Naive thymus-derived CD8-positive, alpha-beta T cell (primary cell): ENCODE results near the gene WRAP73. TPM values are rescaled to one million over a fixed set of nuclear protein-coding genes. Genes with fewer than 3 reads are reported as not detected.
"Not testable (repeated sequence)": the region's sequence is repeated elsewhere in the genome, so short reads cannot be mapped to it uniquely, and the experiment has no call there.

Experiments
- ATAC-seq, 2 donors: fragments of 150-1000 bp; cut with Tn5 transposase in 1 of 2; sonication (Bioruptor Pico), chemical (Tn5 transposase) in 1 of 2; 1 replicate in 1 of 2; 2 replicates in 1 of 2; pipeline ENCODE4 v1.10.0; 2021; ENCODE audit warnings: mild to moderate bottlenecking in 2 of 2, moderate library complexity in 2 of 2
- POLR2A ChIA-PET: fragments of 350-600 bp; sonication (Branson Sonifier 250); formaldehyde crosslinking; loops from one replicate; lab custom pipeline; 2021; ENCODE audit warnings: antibody characterized with exemption; lab: Charles Lee
- DNase-seq, 10 donors: peaks; one replicate each; pipeline versions ENCODE4 v3.0.0 to v3.0.0-alpha.2; 2020 to 2022
- H3K27ac Mint-ChIP-seq, 10 donors: one replicate each; pipeline ENCODE4 v1.8.0; 2020 to 2022; ENCODE audit warnings: mild to moderate bottlenecking in 10 of 10, mixed read lengths in 10 of 10, moderate library complexity in 4 of 10, inconsistent platforms in 1 of 10
- H3K27me3 Mint-ChIP-seq, 5 donors: one replicate each; pipeline ENCODE4 v1.8.0; 2021 to 2022; ENCODE audit warnings: mixed read lengths in 5 of 5
- H3K36me3 Mint-ChIP-seq, 3 donors: one replicate each; pipeline ENCODE4 v1.8.0; 2020 to 2022; ENCODE audit warnings: mixed read lengths in 3 of 3, mild to moderate bottlenecking in 2 of 3, inconsistent platforms in 1 of 3
- H3K4me1 Mint-ChIP-seq, 4 donors: one replicate each; pipeline ENCODE4 v1.8.0; 2021 to 2022; ENCODE audit warnings: mixed read lengths in 4 of 4
- H3K4me3 Mint-ChIP-seq, 10 donors: one replicate each; pipeline ENCODE4 v1.8.0; 2020 to 2022; ENCODE audit warnings: mild to moderate bottlenecking in 10 of 10, mixed read lengths in 10 of 10, moderate library complexity in 6 of 10, inconsistent platforms in 1 of 10
- H3K9me3 Mint-ChIP-seq, 9 donors: one replicate each; pipeline ENCODE4 v1.8.0; 2020 to 2022; ENCODE audit warnings: mixed read lengths in 9 of 9, mild to moderate bottlenecking in 3 of 9, inconsistent platforms in 1 of 9, moderate library complexity in 1 of 9
- polyA plus RNA-seq, 3 donors: library from polyadenylated mRNA; unstranded; fragments of 300-500 nt; fragmentation: Illumina TruSeq; gene quantifications; one replicate each; pipeline ENCODE4 v1.2.3, GENCODE V29; 2021
- total RNA-seq, 8 experiments: library from RNA in 2 of 8; stranded (reverse) in 2 of 8; gene quantifications; one replicate each; pipeline ENCODE4 v1.2.3 and lab custom pipeline; 2021 to 2026

Gene WRAP73
- total and polyA plus RNA-seq, 5 experiments from 2014 or later = 26.3 to 46.8 (median 32.1) TPM

DNA sequence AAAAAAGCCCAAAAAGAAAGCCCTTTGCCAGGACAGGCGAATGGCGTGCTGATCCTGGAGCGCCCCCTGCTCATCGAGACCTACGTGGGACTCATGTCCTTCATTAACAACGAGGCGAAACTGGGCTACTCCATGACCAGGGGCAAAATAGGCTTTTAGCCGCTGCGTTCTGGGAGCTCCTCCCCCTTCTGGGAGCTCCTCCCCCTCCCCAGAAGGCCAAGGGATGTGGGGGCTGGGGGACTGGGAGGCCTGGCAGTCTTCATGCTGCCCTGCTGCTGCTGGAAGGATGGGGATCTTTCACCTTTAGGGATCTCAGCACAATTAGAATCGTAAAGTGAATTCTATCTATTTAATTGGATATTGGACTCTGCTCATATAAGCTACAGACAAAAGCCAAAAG lies 21.5 kb downstream of the WRAP73 start:
- Mint-ChIP-seq H3K27ac (peak overlapping the region in 3 of 10 donors; percentile 16 to 52 (median 34)), H3K4me3 (no peak overlapping the region), H3K9me3 (no peaks in the 10 kb centered on the region), H3K27me3 (peaks cover 0 to 1% (median 0%) of the 10 kb centered on the region in 5 donors), H3K4me1 (peaks cover 13 to 25% (median 21%) of the 10 kb centered on the region in 4 donors), H3K36me3 (peaks cover 0 to 46% (median 7%) of the 10 kb centered on the region in 3 donors)
- DNase-seq = no peak
- POLR2A ChIA-PET = interaction anchor here (0.6 kb wide), 1 partner anchor 93 kb away, joined by 4 read pairs; no protein-coding TSS in a partner anchor
- ATAC-seq = no peak

DNA sequence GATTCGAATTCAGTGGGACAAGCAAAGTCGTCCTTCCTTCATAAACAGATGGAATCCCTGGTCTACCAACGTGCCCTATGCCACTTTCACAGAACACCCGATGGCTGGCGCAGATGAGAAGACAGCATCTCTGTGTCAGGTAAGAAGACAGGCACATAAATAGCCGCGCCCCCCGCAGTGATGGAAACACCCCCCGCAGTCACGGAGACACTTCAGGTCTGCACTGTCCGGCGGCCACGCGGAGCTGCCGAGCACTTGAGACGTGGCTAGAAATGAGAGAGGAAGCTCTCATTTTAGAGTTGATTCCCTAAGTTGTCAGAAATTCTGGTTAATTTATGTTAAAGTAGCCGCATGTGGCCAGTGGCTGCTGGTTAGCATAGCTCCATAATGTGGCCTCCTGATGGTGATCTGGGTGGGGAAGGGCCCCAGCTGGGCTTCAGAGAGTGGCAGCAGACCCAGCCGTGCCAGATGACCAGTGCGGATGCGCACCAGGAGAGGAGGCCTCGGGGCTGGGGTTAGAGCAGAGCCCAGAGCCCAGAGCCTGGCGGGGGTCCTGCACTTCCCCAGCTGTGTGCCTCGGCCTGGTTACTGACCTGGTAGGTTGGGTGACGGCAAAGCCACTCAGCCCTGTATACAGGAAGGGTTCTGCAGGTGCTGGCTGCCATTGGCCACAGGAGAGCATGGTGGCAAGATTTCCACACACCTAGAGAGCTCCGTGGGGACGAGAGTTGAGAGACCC lies 22.2 kb downstream of the WRAP73 start:
- H3K9me3 Mint-ChIP-seq = no peaks in the 10 kb centered on the region
- POLR2A ChIA-PET = interaction anchor here (0.6 kb wide), 1 partner anchor 92 kb away, joined by 4 read pairs; no protein-coding TSS in a partner anchor
- peaks cover 20 to 32% (median 29%) of the 10 kb centered on the region in 4 donors for H3K4me1 Mint-ChIP-seq
- peaks cover 0 to 1% (median 0%) of the 10 kb centered on the region in 5 donors for H3K27me3 Mint-ChIP-seq
- ATAC-seq (no peak), DNase-seq (no peak)
- no peak overlapping the region for H3K4me3 Mint-ChIP-seq
- H3K36me3 Mint-ChIP-seq = peaks cover 0 to 38% (median 5%) of the 10 kb centered on the region in 3 donors
- peak overlapping the region in 3 of 10 donors; percentile 32 to 63 (median 38) for H3K27ac Mint-ChIP-seq

DNA sequence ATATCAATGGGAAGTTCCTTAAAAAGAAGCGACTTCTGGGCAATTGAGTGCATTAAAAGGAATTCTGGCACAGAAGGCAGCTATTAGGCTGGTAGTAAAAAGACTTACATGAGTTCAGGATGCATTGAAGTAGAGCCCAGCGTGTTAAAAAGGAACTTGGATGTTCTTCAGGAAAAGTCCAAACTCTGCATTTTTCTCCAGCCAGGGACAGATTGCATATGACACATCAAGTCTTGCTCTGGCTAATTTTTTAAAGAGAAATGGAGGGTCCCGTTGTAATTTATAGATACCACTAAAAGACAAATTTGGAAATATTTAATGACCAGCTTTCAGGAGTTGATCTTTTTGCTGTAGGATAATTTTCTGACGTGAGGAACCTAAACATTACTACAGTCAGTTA lies 23.9 kb downstream of the WRAP73 start:
- DNase-seq (no peak), ATAC-seq (no peak)
- Mint-ChIP-seq H3K36me3 (peaks cover 0 to 38% (median 5%) of the 10 kb centered on the region in 3 donors), H3K27me3 (peaks cover 0 to 1% (median 0%) of the 10 kb centered on the region in 5 donors), H3K9me3 (no peaks in the 10 kb centered on the region), H3K4me3 (peak overlapping the region; percentile 54 to 99 (median 80)), H3K27ac (peak overlapping the region in 9 of 10 donors; percentile 44 to 99 (median 84)), H3K4me1 (peaks cover 21 to 49% (median 41%) of the 10 kb centered on the region in 4 donors)
- POLR2A ChIA-PET = no interaction called here

DNA sequence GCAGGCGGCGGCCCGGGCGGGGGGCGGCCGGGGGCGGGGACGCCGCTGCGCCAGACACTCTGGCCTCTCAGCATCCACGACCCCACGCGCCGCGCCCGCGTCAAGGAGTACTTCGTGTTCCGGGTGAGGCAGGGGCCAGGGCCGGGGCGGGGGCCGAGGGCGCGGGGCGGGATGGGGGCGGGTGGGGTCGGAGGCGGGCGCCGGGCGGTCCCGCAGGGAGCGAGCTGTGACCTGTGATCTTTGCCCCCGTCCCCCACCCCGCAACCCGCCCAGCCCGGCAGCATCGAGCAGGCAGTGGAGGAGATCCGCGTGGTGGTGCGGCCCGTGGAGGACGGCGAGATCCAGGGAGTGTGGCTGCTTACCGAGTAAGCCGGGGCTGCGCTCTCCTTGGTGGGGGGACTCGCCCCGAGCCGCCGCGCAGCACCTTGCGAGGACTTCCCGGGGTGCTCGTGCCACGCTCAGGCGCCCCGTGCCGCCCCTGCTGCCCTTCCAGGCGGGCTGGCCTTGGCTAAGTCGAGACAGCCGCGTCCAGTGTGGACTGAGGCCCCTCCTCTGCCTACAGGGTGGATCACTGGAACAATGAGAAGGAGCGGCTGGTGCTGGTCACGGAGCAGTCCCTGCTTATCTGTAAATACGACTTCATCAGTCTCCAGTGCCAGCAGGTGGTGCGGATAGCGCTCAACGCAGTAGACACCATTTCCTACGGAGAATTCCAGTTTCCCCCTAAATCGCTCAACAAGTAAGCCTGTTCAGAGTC lies 24.6 kb downstream of the WRAP73 start:
- ATAC-seq (peak; percentile 21 to 38), DNase-seq (peak in 4 of 10 donors; percentile 30 to 52 (median 42))
- peak overlapping the region in 9 of 10 donors; percentile 44 to 99 (median 97) for H3K27ac Mint-ChIP-seq
- H3K9me3 Mint-ChIP-seq = no peaks in the 10 kb centered on the region
- peaks cover 0 to 33% (median 5%) of the 10 kb centered on the region in 3 donors for H3K36me3 Mint-ChIP-seq
- POLR2A ChIA-PET = no interaction called here
- H3K4me3 Mint-ChIP-seq = peak overlapping the region; percentile 81 to 99 (median 97)
- H3K4me1 Mint-ChIP-seq = peaks cover 25 to 56% (median 46%) of the 10 kb centered on the region in 4 donors
- H3K27me3 Mint-ChIP-seq = peaks cover 0 to 1% (median 0%) of the 10 kb centered on the region in 5 donors

DNA sequence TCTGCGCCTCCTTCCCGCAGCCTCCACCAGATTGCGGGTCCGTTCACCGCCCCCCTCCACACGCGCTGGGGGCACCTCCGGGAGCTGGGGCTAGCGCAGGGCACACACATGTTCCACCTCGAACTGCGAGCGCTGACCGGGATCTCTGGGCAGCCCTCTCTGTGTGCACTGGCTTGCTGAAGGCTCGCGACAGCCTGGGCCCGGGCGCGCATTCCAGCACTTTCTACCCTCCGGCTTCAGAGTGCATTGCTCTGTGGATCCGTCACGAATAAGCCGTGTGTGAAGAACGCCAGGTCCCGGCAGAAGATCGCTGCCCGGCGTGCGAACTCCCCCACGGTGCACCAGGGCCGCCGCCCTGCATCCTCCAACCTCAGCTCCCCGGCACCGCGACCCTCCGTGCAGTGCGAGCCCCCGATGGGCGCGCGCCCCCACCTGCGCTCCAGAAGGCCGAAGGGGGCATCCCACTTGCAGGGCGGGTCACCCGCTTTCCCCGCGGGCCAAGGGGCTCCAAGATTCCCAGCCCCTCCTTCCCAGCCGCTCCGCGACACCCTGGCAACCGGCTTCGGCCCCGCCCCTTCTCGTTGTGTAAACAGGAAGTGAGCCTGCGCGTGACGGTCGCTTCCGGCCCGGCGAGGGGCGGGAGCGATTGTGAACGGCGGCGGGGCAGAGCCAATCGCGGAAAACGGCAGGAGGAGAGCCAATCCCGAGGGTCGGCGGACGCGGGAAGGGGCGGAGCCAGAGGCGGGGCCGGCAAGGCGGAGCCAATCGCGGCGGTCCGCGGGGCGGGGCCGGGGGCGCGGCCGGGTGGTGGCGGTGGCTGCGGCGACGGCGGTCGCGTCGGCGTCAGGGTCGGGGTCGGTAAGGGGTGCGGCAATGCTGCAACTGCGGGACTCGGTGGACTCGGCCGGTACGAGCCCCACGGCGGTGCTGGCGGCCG lies 25.4 kb downstream of the WRAP73 start, which contains the start of gene TPRG1L:
TPRG1L (plus strand) TSS at position 816 of the 937 bp plus-strand sequence; CDS start at position 874, 58 bp downstream.
- Mint-ChIP-seq H3K4me1 (peaks cover 25 to 59% (median 51%) of the 10 kb centered on the region in 4 donors), H3K4me3 (peak within 1 kb of the TSS; percentile 91 to 99 (median 97)), H3K36me3 (peaks cover 0 to 24% (median 5%) of the 10 kb centered on the region in 3 donors), H3K27ac (peak within 1 kb of the TSS; percentile 89 to 99 (median 98)), H3K9me3 (no peaks in the 10 kb centered on the region), H3K27me3 (peaks cover 0 to 1% (median 0%) of the 10 kb centered on the region in 5 donors)
- peak; percentile 97 to 99 (median 98) for DNase-seq
- POLR2A ChIA-PET = interaction anchor here (0.7 to 1.8 kb wide), 5 partner anchors 26 to 132 kb away, joined by 3 to 12 read pairs (median 3); partner anchors contain the start of gene WRAP73
- ATAC-seq = peak; percentile 89 to 92

DNA sequence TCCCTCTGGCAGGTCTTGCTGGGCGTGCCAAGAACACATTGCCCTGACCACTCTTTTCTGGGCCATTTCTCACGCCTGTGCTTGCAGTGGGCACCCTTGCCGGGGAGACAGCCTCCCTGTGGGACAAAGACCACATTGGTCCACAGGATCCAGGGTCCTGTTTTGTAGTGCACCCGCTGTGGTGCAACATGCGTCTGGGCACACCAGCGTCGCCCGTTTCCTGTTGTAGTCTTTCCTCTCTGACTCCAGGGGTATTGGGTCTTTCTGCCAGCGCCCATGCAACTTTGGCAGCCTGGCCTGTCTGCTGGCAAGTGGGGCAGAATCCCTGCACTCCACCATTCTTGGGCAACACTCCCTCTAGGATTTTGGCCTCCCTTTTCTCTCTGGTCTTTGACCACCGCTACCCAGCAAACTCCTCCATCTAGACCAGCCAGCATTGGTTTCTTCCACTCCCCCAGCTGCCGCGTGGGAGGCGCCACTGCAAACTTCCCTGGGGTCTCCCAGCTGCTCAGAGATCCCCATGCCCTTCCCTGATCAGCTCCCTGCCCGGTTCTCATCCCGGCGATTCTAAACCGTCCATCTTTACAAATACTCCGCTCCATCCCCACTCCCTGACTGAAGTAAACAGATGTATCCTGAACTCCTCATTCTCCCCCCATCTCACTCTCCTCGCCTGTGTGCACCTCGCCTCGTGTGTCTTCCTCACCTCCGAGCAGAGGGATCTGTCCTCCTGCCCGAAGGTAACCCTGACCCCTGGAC lies 26.3 kb downstream of the WRAP73 start:
- ATAC-seq (no peak), DNase-seq (no peak)
- H3K4me3 Mint-ChIP-seq = peak overlapping the region; percentile 91 to 99 (median 97)
- H3K9me3 Mint-ChIP-seq = no peaks in the 10 kb centered on the region
- peaks cover 0 to 1% (median 0%) of the 10 kb centered on the region in 5 donors for H3K27me3 Mint-ChIP-seq
- peaks cover 0 to 17% (median 2%) of the 10 kb centered on the region in 3 donors for H3K36me3 Mint-ChIP-seq
- peak overlapping the region; percentile 89 to 99 (median 98) for H3K27ac Mint-ChIP-seq
- POLR2A ChIA-PET = interaction anchor here (0.7 to 1.8 kb wide), 9 partner anchors 26 to 131 kb away, joined by 3 to 12 read pairs (median 3); partner anchors contain the start of gene WRAP73
- H3K4me1 Mint-ChIP-seq = peaks cover 29 to 65% (median 59%) of the 10 kb centered on the region in 4 donors

DNA sequence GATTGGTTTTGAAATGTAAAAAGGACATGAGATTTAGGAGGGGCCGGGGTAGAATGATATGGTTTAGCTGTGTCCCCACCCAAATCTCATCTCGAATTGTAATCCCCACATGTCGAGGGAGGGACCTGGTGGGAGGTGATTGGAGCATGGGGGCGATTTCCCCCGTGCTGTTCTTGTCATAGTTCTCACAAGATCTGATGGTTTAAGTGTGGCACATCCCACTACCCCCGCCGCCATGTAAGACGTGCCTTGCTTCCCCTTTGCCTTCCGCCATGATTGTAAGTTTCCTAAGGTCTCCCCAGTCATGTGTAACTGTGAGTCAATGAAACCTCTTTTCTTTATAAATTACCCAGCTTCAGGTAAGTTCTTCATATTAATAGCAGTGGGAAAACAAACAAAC lies 27.8 kb downstream of the WRAP73 start:
- Mint-ChIP-seq H3K27ac (peak overlapping the region in 8 of 10 donors; percentile 43 to 99 (median 85)), H3K4me3 (peak overlapping the region in 5 of 10 donors; percentile 65 to 99 (median 95))
- ATAC-seq = not testable (repeated sequence)

DNA sequence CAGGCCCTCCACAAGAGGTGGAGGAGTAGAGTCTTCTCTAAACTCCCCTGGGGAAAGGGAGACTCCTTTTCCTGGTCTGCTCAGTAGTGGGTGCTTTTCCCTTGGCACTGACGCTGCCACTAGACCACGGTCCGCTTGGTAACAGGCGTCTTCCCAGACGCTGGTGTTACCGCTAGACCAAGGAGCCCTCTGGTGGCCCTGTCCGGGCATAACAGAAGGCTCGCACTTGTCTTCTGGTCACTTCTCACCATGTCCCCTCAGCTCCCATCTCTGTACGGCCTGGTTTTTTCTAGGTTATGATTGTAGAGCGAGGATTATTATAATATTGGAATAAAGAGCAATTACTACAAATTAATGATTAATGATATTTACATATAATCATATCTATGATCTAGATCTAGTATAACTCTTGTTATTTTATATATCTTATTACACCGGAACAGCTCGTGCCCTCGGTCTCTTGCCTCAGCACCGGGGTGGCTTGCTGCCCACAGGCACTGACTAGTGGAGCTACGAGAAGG lies 28.7 kb downstream of the WRAP73 start:
- ATAC-seq, H3K27me3 Mint-ChIP-seq, H3K9me3 Mint-ChIP-seq, H3K36me3 Mint-ChIP-seq: not testable (repeated sequence)
- H3K4me3 Mint-ChIP-seq = peak overlapping the region in 2 of 10 donors; percentile 26 to 45
- H3K27ac Mint-ChIP-seq = peak overlapping the region in 4 of 10 donors; percentile 29 to 75 (median 51)
- peak in 1 of 10 donors; percentile 23 for DNase-seq
- H3K4me1 Mint-ChIP-seq = peaks cover 29 to 63% (median 57%) of the 10 kb centered on the region in 4 donors
- POLR2A ChIA-PET = interaction anchor here (0.9 to 1.2 kb wide), 3 partner anchors 23 to 91 kb away, joined by 3 read pairs; no protein-coding TSS in a partner anchor

More for the DNA sequence above, 27.8 kb downstream of the WRAP73 start:
- H3K27me3 Mint-ChIP-seq, H3K9me3 Mint-ChIP-seq, H3K36me3 Mint-ChIP-seq, DNase-seq: not testable (repeated sequence)
- H3K4me1 Mint-ChIP-seq = peaks cover 29 to 65% (median 59%) of the 10 kb centered on the region in 4 donors
- POLR2A ChIA-PET = interaction anchor here (0.9 to 1.4 kb wide), 4 partner anchors 24 to 91 kb away, joined by 3 read pairs; no protein-coding TSS in a partner anchor

DNA sequence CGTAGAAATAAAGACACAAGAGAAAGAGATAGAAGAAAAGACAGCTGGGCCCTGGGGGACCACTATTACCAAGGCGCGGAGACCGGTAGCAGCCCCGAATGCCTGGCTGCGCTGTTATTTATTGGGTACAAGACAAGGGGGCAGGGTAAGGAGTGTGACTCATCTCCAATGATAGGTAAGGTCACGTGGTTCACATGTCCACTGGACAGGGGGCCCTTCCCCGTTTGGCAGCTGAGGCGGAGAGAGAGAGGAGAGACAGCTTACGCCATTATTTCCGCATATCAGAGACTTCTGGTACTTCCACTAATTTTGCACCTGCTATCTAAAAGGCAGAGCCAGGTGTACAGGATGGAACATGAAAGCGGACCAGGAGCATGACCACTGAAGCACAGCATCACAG lies 29.2 kb downstream of the WRAP73 start:
- no peak for DNase-seq
- Mint-ChIP-seq H3K4me3 (no peak overlapping the region), H3K36me3 (no peaks in the 10 kb centered on the region), H3K9me3 (no peaks in the 10 kb centered on the region), H3K27me3 (peaks cover 0 to 1% (median 0%) of the 10 kb centered on the region in 5 donors), H3K4me1 (peaks cover 29 to 58% (median 52%) of the 10 kb centered on the region in 4 donors), H3K27ac (peak overlapping the region in 1 of 10 donors; percentile 91)
- POLR2A ChIA-PET = interaction anchor here (0.6 to 1.2 kb wide), 2 partner anchors 28 to 30 kb away, joined by 3 read pairs; no protein-coding TSS in a partner anchor
- ATAC-seq = no peak
